Lower leg skin (tissue), 4 donors: ENCODE data around the gene PRICKLE2. TPM values are rescaled to one million over a fixed set of nuclear protein-coding genes. Genes with fewer than 3 reads are reported as not detected.

Source experiments
- DNase-seq, 2 donors: peaks; one replicate each; pipeline ENCODE4 v3.0.0-alpha.2; 2019; ENCODE audit warnings: low spot score in 2 of 2
- H3K4me3 ChIP-seq: fragments of 200-600 bp; sonication (generic); 2 replicates; pipeline ENCODE4 v1.5.1; 2017; ENCODE audit warnings: mild to moderate bottlenecking, low read depth; ENCODE audit not compliant: poor library complexity, severe bottlenecking
- POLR2A ChIP-seq, 2 donors: fragments of 450-650 bp; IDR thresholded peaks; one replicate each; pipeline ENCODE4 v1.6.1; 2016 to 2017; ENCODE audit warnings: antibody characterized with exemption in 2 of 2, mild to moderate bottlenecking in 1 of 2, moderate library complexity in 1 of 2
- WGBS, 2 donors: methylation state at CpG; one replicate each; pipeline ENCODE4 v1.1.5; 2018; 5-methylcytosine and 5-hydroxymethylcytosine counted together
- intact Hi-C: fragments of 100-400 bp; cut with DNase I; formaldehyde crosslinking; loops from one replicate; pipeline ENCODE4 v1.15.0; 2023; ENCODE audit warnings: low total_unique reads
- total RNA-seq, 4 donors: library from RNA; depleted of rRNA; stranded (reverse); fragments of >200 nt; gene quantifications; one replicate each; pipeline ENCODE4 v1.1.0, GENCODE V29; 2016
- TF ChIP-seq, protein P1 (sequence below), 3 donors: fragments of 450-650 bp; IDR thresholded peaks; one replicate each; pipeline ENCODE4 v1.5.1; 2016; ENCODE audit warnings: antibody characterized with exemption in 3 of 3, mild to moderate bottlenecking in 3 of 3, moderate library complexity in 2 of 3

PRICKLE2 gene
- total RNA-seq, 4 donors from 2014 or later: 10.2 to 18.7 (median 11.7) TPM

DNA sequence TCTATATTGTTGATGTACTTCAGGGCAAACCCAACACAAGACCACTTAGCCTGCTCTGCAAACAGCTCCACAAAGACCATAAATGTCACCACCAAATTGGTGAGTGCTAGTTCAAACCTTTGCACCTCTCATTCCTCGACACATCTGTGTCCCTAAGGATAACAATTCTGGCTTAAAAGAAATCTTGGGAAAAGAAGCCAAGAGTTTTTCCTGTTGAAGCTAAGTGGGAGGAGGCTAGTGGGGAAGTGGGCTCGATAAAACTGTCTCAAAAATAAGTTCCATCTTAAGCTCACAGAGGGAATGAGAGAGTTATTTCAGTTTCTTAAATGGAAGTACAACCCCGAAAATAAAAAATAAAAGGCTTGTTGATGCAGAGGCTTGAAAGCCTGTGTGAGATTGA is 40.4 kb upstream of the PRICKLE2 start:
- no peak for TF ChIP-seq POLR2A (IDR thresholded peaks at IDR 0.05)
- TF ChIP-seq, protein P1, sequence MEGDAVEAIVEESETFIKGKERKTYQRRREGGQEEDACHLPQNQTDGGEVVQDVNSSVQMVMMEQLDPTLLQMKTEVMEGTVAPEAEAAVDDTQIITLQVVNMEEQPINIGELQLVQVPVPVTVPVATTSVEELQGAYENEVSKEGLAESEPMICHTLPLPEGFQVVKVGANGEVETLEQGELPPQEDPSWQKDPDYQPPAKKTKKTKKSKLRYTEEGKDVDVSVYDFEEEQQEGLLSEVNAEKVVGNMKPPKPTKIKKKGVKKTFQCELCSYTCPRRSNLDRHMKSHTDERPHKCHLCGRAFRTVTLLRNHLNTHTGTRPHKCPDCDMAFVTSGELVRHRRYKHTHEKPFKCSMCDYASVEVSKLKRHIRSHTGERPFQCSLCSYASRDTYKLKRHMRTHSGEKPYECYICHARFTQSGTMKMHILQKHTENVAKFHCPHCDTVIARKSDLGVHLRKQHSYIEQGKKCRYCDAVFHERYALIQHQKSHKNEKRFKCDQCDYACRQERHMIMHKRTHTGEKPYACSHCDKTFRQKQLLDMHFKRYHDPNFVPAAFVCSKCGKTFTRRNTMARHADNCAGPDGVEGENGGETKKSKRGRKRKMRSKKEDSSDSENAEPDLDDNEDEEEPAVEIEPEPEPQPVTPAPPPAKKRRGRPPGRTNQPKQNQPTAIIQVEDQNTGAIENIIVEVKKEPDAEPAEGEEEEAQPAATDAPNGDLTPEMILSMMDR (IDR thresholded peaks at IDR 0.05): no peak
- H3K4me3 ChIP-seq: no peak overlapping the region
- intact Hi-C loops: no loop called here
- 24 to 30% methylated on average over 3 of the region's 3 CpGs for WGBS, 2 donors
- no peak for DNase-seq

DNA sequence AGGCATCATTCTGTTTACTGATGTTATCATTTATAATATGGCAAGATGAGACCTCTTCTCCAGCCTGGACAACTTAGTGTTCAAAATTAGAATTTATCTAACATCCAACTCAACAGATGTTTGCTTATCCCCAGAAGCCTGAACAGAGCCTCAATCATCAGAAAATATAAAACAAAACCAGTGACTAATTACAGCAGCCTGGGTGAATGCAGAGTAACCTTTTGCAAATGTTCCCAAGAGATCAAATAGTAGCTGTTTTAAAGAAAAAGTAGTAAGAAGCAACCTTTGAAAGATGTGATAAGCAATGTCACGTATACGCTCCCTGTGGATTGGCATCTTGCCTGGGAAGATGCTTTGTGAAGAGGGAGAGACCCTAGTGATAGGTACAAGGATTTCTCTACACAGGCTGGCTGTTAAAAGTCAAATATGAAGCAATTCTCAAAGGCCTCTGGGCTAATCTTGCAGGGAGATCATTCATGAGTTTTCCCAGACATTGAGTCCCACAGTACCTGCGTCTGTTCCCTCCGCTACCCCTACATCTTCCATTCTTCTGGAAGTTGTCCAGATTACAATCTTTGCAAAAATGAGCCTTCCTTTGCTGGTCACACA is 39.3 kb upstream of the PRICKLE2 start:
- no peak overlapping the region for H3K4me3 ChIP-seq
- intact Hi-C loops: no loop called here
- 66 to 68% methylated on average over 4 of the region's 4 CpGs for WGBS, 2 donors
- TF ChIP-seq POLR2A (IDR thresholded peaks at IDR 0.05): no peak
- TF ChIP-seq, protein P1 (IDR thresholded peaks at IDR 0.05): no peak
- no peak for DNase-seq

DNA sequence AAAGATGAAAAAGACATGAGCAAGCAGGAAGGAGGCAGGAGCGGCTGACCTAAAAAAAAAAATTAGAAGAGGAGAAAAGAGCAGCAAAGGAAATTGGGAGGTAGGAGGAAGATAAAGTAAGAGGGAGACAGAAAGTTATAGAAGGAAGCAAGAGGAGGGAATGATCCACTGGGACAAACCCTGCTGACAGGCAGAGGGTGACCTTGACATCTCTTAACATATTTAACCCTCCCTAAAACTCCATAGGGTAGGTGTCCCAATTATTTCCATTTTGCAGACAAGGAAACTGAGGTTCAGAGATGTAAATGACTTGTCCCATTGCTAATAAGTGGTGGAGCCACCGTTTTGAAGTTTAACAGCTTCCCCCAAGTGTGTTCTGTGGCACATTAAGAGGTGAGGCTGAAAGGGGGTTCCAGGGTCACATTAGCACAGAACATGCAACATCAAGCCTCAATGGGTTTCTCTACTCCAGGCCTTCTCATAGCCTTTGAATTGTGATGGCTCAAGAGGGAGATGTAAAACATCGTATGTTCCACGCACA is 37.4 kb upstream of the PRICKLE2 start:
- no peak for DNase-seq
- 91% methylated on average over 4 of the region's 4 CpGs for WGBS, 2 donors
- H3K4me3 ChIP-seq: no peak overlapping the region
- no peak for TF ChIP-seq POLR2A (IDR thresholded peaks at IDR 0.05)
- TF ChIP-seq, protein P1 (IDR thresholded peaks at IDR 0.05): no peak
- intact Hi-C loops: no loop called here

DNA sequence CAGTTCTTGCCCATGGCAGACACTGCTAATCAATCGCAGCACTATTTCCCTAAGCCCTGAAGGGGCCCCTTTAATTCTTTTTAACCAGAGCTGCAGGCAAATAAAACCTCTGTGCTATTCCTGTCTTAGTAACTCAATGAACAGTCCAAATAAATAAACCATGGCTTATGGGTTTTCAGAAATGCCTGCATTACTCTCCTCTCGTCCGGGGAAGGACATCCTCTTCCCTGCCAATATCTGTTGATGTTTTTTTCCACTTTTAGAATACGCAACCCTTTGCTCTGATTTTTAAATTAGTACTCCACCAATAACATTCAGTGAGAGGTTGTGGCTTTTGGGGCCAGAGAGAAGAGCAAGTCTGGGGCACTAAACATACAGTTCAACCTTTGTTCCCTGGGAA is 35.2 kb upstream of the PRICKLE2 start:
- intact Hi-C loops: no loop called here
- no peak for DNase-seq
- 63 to 74% methylated on average over 4 of the region's 4 CpGs for WGBS, 2 donors
- TF ChIP-seq, protein P1 (IDR thresholded peaks at IDR 0.05): no peak
- no peak for TF ChIP-seq POLR2A (IDR thresholded peaks at IDR 0.05)
- H3K4me3 ChIP-seq: no peak overlapping the region

DNA sequence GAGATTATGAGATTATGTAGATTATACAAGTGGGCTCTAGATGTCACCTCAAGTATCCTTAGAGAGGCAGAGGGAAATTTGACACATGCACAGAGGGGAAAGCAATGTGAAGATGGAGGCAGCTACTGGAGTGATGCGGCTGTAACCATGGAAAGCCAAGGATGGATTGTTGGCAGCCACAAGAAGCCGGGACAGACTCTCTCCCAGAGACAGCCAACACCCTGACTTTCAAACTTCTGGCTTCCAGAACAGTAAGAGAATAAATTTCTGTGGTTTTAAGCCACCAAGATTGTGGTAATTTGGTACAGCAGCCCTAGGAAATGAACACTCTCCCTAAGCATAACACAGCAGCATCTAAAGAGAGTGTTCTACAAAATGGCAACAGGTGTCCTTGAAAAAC is 34.4 kb upstream of the PRICKLE2 start:
- no peak for DNase-seq
- intact Hi-C loops: no loop called here
- no peak overlapping the region for H3K4me3 ChIP-seq
- 53 to 54% methylated on average over 2 of the region's 2 CpGs for WGBS, 2 donors
- TF ChIP-seq, protein P1 (IDR thresholded peaks at IDR 0.05): no peak
- no peak for TF ChIP-seq POLR2A (IDR thresholded peaks at IDR 0.05)
